BJ (cell line): ENCODE results near the gene KCTD16. TPM values are rescaled to one million over a fixed set of nuclear protein-coding genes. Genes with fewer than 3 reads are reported as not detected.

Source experiments
- CTCF ChIA-PET: fragments of 350-600 bp; formaldehyde crosslinking; extraction: SDS; loops from one replicate; lab custom pipeline; 2021; ENCODE audit warnings: antibody characterized with exemption, inconsistent platforms; lab: Yijun Ruan, JAX
- POLR2A ChIA-PET: fragments of 300-600 bp; sonication (Branson Sonifier 250); formaldehyde crosslinking; extraction: SDS; loops from one replicate; lab custom pipeline; 2021; ENCODE audit warnings: antibody characterized with exemption; lab: Charles Lee
- DNase-seq: peaks from one replicate; pipeline ENCODE4 v3.0.0-alpha.2; 2011; ENCODE audit warnings: low read depth
- H3K27me3 ChIP-seq: 2 replicates; pipeline ENCODE4 v1.6.0; 2011; ENCODE audit warnings: low read length; ENCODE audit not compliant: control insufficient read depth, insufficient read depth
- H3K36me3 ChIP-seq: 2 replicates; pipeline ENCODE4 v1.5.1; 2011; ENCODE audit warnings: low read length; ENCODE audit not compliant: control insufficient read depth, insufficient read depth
- H3K4me3 ChIP-seq: 2 replicates; pipeline ENCODE4 v1.5.1; 2011; ENCODE audit warnings: low read depth, mild to moderate bottlenecking, control low read depth, low read length
- CTCF ChIP-seq: IDR thresholded peaks from 2 replicates; pipeline ENCODE4 v1.5.1; 2011; ENCODE audit warnings: low read depth, mild to moderate bottlenecking, control low read depth, inconsistent platforms, low read length, moderate library complexity; ENCODE audit not compliant: insufficient read depth
- polyA plus RNA-seq: library from polyadenylated mRNA; depleted of rRNA; stranded (reverse); fragments of >200 nt; gene quantifications from 2 replicates; pipeline ENCODE4 v1.2.3, GENCODE V29; 2011

The KCTD16 gene
- polyA plus RNA-seq, 1 experiment = 1.7 TPM

DNA sequence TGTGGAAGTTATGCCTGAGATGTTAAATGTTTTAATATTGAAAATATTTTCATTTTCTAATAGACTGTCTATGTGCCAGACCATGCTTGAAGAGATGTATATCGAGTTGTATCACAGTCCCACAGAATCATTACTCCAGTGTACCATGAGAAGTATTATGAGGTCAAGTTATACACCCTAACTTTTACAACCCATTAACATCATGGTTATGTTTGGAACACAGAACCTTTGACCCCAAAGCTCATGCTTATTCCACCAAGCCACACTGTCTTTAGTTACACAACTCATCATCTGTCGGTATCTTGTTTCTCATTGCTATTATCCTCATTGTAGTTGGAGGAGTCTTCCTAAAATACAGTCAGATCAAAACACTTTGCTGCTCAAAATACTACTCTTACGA lies 248.0 kb downstream of the KCTD16 start:
- POLR2A ChIA-PET = no interaction called here
- CTCF ChIA-PET = no interaction called here
- H3K27me3 ChIP-seq = no peaks in the 10 kb centered on the region
- H3K36me3 ChIP-seq = no peaks in the 10 kb centered on the region
- no peak overlapping the region for H3K4me3 ChIP-seq
- DNase-seq = no peak
- no peak for TF ChIP-seq CTCF

- no peak for DNase-seq
These were observed 250.7 kb downstream of the KCTD16 start for GRCh38 chr5:144421411-144421810.

DNA sequence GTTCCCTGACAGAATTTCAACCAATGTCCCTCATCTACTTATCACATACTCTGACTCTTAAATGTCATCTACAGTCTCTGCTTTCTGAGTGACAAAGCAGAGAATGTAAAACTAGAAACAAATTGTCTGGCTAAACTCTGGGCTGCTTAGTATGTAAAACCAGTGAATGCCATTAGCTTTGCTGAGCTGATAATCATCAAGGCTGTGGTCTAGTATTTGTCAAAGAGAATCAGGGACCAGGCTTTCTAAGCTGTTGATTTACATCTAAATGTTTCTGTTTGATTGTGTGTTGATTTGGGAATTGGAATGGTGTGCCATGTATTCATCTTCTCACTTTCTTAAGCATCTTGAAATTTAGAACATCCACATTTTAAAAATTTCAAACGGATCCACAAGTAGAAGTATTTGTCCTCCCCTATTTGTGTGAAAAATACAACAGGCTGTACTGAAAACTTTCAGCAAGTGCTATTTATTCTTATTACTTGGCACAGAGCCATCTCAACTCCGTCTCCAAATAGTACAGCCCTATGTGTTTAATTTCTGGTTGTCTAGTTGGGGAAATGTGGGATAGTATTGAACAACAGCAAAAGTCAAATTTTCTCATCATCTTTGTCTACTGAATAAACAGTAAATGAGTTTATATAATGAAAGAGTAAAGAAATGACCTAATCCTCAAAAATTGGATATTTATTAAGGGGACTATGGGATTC lies 251.5 kb downstream of the KCTD16 start:
- H3K27me3 ChIP-seq = no peaks in the 10 kb centered on the region
- no peaks in the 10 kb centered on the region for H3K36me3 ChIP-seq
- H3K4me3 ChIP-seq = no peak overlapping the region
- ChIA-PET CTCF (no interaction called here), POLR2A (no interaction called here)
- no peak for TF ChIP-seq CTCF
- no peak for DNase-seq

More at GRCh38 chr5:144421411-144421810, 250.7 kb downstream of the KCTD16 start:
- H3K36me3 ChIP-seq = no peaks in the 10 kb centered on the region
- ChIA-PET CTCF (no interaction called here), POLR2A (no interaction called here)
- no peaks in the 10 kb centered on the region for H3K27me3 ChIP-seq
- no peak overlapping the region for H3K4me3 ChIP-seq
- no peak for TF ChIP-seq CTCF

DNA sequence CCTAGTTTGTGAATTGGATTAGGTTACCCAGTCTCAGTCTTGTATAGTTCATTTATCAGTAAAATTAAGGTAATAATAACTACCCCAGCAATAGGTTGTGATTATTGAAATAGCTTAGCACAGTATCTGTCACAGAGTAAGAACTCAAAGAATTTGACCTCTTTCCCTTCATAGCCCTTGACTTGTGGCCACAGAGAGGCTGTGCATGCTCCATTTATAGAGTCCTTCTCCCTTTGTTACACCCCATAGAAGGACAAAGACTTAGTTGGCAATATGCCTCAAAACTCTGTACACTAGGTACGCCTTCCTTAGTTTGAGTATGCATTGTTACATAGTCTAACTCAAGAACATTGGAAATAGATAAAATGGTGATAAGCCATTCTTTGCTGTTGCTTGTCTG lies 257.2 kb downstream of the KCTD16 start:
- H3K4me3 ChIP-seq = no peak overlapping the region
- TF ChIP-seq CTCF = no peak
- DNase-seq = no peak
- no peaks in the 10 kb centered on the region for H3K27me3 ChIP-seq
- CTCF ChIA-PET = no interaction called here
- POLR2A ChIA-PET = no interaction called here
- no peaks in the 10 kb centered on the region for H3K36me3 ChIP-seq

DNA sequence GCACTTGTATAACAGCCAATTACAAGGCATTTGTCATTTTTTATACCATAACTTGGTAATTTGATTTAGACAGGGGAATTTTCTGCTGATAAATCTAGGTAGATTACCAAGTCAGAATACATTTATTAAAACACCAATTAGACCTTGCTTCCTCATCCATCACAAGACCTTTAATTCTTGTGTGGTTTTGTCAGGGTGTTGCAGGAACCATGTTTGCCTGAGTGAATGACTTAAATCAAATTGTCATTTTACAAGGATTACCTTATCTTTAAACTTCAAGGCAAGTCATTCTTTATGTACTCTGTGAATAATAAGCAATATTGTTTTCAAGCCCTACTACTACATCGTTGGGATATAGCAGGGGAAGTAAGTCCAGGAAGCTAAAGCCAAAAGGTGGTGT lies 257.7 kb downstream of the KCTD16 start:
- Histone ChIP-seq H3K36me3 (no peaks in the 10 kb centered on the region), H3K27me3 (no peaks in the 10 kb centered on the region), H3K4me3 (no peak overlapping the region)
- ChIA-PET POLR2A (no interaction called here), CTCF (no interaction called here)
- no peak for TF ChIP-seq CTCF
- no peak for DNase-seq
